ENCODE results near the gene NCAPD2.

NCAPD2 gene

GRCh38 chr12:6559500-6559899 lies 65.6 kb downstream of the NCAPD2 start:
- Histone ChIP-seq H3K36me3 (ENCODE audit: control insufficient read depth in 2 of 2, insufficient read depth in 1 of 2, low read length in 2 of 2) (peaks cover 63 to 73% of the 10 kb centered on the region in 2 experiments), H3K4me1 (ENCODE audit: control insufficient read depth, insufficient read depth, low read length) (0 out of 2 replicates have a peak, but pooled peaks cover 2% of the 10 kb centered on the region), H3K9me3 (ENCODE audit: control insufficient read depth, insufficient read depth, low read depth, low read length) (no peaks in the 10 kb centered on the region), H3K27ac (ENCODE audit: extremely low read depth, low read depth, low read length) (peak overlapping the region; percentile 24; the same call in 1 of the 2 replicates), H3K4me3 (ENCODE audit: low read depth, low read length) (no peak overlapping the region)
- TF ChIP-seq HOXA7 (CRISPR knock-in tag; IDR thresholded peaks at IDR 0.05; ENCODE audit: borderline replicate concordance) (no peak), HOXC10 (CRISPR knock-in tag; IDR thresholded peaks at IDR 0.05) (no peak), ZNF670 (tag by site-specific recombination; IDR thresholded peaks at IDR 0.05; ENCODE audit: low read depth) (no peak), ZXDB (tag by site-specific recombination; IDR thresholded peaks at IDR 0.05) (no peak), PRDM4 (tag by site-specific recombination; IDR thresholded peaks at IDR 0.05) (no peak), KLF10 (tag by site-specific recombination; IDR thresholded peaks at IDR 0.05) (no peak), KLF16 (tag by site-specific recombination; IDR thresholded peaks at IDR 0.05) (no peak), ZNF138 (tag by site-specific recombination; IDR thresholded peaks at IDR 0.05; ENCODE audit: borderline replicate concordance) (no peak), AEBP2 (tag by site-specific recombination; IDR thresholded peaks at IDR 0.05; ENCODE audit: borderline replicate concordance) (no peak), ZNF311 (tag by site-specific recombination; IDR thresholded peaks at IDR 0.05; ENCODE audit: borderline replicate concordance) (no peak), ZNF24 (tag by site-specific recombination; IDR thresholded peaks at IDR 0.05) (no peak), BCL11B (tag by site-specific recombination; IDR thresholded peaks at IDR 0.05; ENCODE audit: low read depth) (no peak), ZNF398 (tag by site-specific recombination; IDR thresholded peaks at IDR 0.05) (no peak), HIC1 (tag by site-specific recombination; IDR thresholded peaks at IDR 0.05) (no peak), ZNF596 (tag by site-specific recombination; IDR thresholded peaks at IDR 0.05) (no peak), ZNF639 (tag by site-specific recombination; IDR thresholded peaks at IDR 0.05) (no peak), GLI4 (tag by site-specific recombination; IDR thresholded peaks at IDR 0.05) (no peak)
- POLR2A ChIA-PET, result interaction anchor here (1.3 to 1.7 kb wide), 2 partner anchors 11 to 292 kb away, joined by 3 read pairs; partner anchors contain the start of genes CDCA3 and USP5
- CTCF ChIA-PET, result interaction anchor here (0.5 to 1.9 kb wide), 4 partner anchors 9 to 448 kb away, joined by 3 to 7 read pairs (median 3); partner anchors contain the start of gene NOP2
